Right lobe of liver (tissue), 6 donors: Measurements from ENCODE around the gene FNTB. TPM values are rescaled to one million over a fixed set of nuclear protein-coding genes. Genes with fewer than 3 reads are reported as not detected.

Source experiments
- ATAC-seq, 4 donors: fragments of 200-7000 bp; cut with Tn5 transposase; one replicate each; pipeline ENCODE4 v1.9.1; 2020; ENCODE audit warnings: mild to moderate bottlenecking in 4 of 4, moderate library complexity in 4 of 4
- DNase-seq, 3 donors: peaks; one replicate each; pipeline ENCODE4 v3.0.0-alpha.2; 2020
- H3K27ac ChIP-seq, 3 donors: fragments of 200-600 bp; one replicate each; pipeline ENCODE4 v1.8.0; 2022
- H3K27me3 ChIP-seq, 2 donors: fragments of 200-600 bp; one replicate each; pipeline ENCODE4 v1.8.0; 2022
- H3K36me3 ChIP-seq, 4 donors: fragments of 200-600 bp; sonication (generic) in 1 of 4; one replicate each; pipeline versions ENCODE4 v1.5.1 to v1.8.0; 2017 to 2022; ENCODE audit warnings: control low read depth in 1 of 4
- H3K4me1 ChIP-seq, 4 donors: fragments of 200-600 bp; sonication (generic) in 1 of 4; one replicate each; pipeline versions ENCODE4 v1.5.1 to v1.8.0; 2017 to 2022; ENCODE audit warnings: control low read depth in 1 of 4
- H3K4me3 ChIP-seq, 3 donors: fragments of 200-600 bp; one replicate each; pipeline ENCODE4 v1.8.0; 2022
- H3K9me3 ChIP-seq, 4 donors: fragments of 200-600 bp; sonication (generic) in 1 of 4; one replicate each; pipeline versions ENCODE4 v1.5.1 to v1.8.0; 2017 to 2022; ENCODE audit warnings: control low read depth in 1 of 4
- POLR2A ChIP-seq: fragments of 450-650 bp; IDR thresholded peaks from one replicate; pipeline ENCODE4 v1.6.1; 2017; ENCODE audit warnings: antibody characterized with exemption, mild to moderate bottlenecking
- WGBS: methylation state at CpG from one replicate; pipeline ENCODE4 v1.1.6; 2018; ENCODE audit warnings: low coverage, low lambda C conversion rate; ENCODE audit not compliant: insufficient coverage; ENCODE audit errors: missing lambda C conversion rate; 5-methylcytosine and 5-hydroxymethylcytosine counted together
- intact Hi-C, 2 donors: fragments of 100-400 bp; cut with DNase I; formaldehyde crosslinking; loops; one replicate each; pipeline versions ENCODE4 v1.11.2 to v1.14.1; 2022
- total RNA-seq, 6 experiments: library from RNA; depleted of rRNA in 2 of 6; stranded (reverse); fragments of >200 nt in 2 of 6; fragmentation: NEBNext Ultra II Directional in 3 of 6; extraction: Animal tissue kit (Norgen Biotek cat#: 25700) in 3 of 6; gene quantifications; one replicate each; pipeline versions ENCODE4 v1.1.0 to v1.2.4, GENCODE V29; 2016 to 2023
- TF ChIP-seq, protein P1 (sequence below), 4 donors: fragments of 200-600 bp in 3 of 4; fragments of 450-650 bp in 1 of 4; IDR thresholded peaks; one replicate each; pipeline versions ENCODE4 v1.5.1 to v1.8.0; 2016 to 2022; ENCODE audit warnings: antibody characterized with exemption in 4 of 4, mild to moderate bottlenecking in 2 of 4
- donor health status: DM: no; HTN: yes; CAD: no.
- donor health status: DM: no; HTN: no; CAD: no.
- donor health status: DM: no; HTN: no; CAD: no.
- donor health status: DM: no; HTN: yes; CAD: no.
- donor health status: DM: no; HTN: yes; CAD: no.

FNTB gene
- total RNA-seq, 6 experiments from 2014 or later, result 6.1 to 19.2 (median 9.0) TPM

- no peak for DNase-seq
- WGBS, result no CpG with 5 or more reads among the region's 3 CpGs
- intact Hi-C loops, result no loop called here
- Histone ChIP-seq H3K4me1 (no peaks in the 10 kb centered on the region), H3K27ac (no peak overlapping the region), H3K4me3 (no peak overlapping the region), H3K9me3 (no peaks in the 10 kb centered on the region), H3K27me3 (no peaks in the 10 kb centered on the region), H3K36me3 (peaks cover 0 to 15% (median 0%) of the 10 kb centered on the region in 4 donors)
- no peak for ATAC-seq
- no peak for TF ChIP-seq POLR2A
- TF ChIP-seq, protein P1, sequence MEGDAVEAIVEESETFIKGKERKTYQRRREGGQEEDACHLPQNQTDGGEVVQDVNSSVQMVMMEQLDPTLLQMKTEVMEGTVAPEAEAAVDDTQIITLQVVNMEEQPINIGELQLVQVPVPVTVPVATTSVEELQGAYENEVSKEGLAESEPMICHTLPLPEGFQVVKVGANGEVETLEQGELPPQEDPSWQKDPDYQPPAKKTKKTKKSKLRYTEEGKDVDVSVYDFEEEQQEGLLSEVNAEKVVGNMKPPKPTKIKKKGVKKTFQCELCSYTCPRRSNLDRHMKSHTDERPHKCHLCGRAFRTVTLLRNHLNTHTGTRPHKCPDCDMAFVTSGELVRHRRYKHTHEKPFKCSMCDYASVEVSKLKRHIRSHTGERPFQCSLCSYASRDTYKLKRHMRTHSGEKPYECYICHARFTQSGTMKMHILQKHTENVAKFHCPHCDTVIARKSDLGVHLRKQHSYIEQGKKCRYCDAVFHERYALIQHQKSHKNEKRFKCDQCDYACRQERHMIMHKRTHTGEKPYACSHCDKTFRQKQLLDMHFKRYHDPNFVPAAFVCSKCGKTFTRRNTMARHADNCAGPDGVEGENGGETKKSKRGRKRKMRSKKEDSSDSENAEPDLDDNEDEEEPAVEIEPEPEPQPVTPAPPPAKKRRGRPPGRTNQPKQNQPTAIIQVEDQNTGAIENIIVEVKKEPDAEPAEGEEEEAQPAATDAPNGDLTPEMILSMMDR (IDR thresholded peaks at IDR 0.05), result no peak
These were observed 55.6 kb downstream of the FNTB start for GRCh38 chr14:65042296-65042695.

- intact Hi-C loops, result no loop called here
- DNase-seq (no peak), ATAC-seq (peak; percentile 34 to 57 (median 40))
- no peak for TF ChIP-seq POLR2A
- TF ChIP-seq, protein P1 (IDR thresholded peaks at IDR 0.05), result no peak
- H3K36me3 ChIP-seq, result peaks cover 0 to 15% (median 0%) of the 10 kb centered on the region in 4 donors
- H3K4me3 ChIP-seq, result no peak overlapping the region
- no peaks in the 10 kb centered on the region for H3K27me3 ChIP-seq
- 61% methylated on average over 7 of the region's 8 CpGs for WGBS
- H3K9me3 ChIP-seq, result no peaks in the 10 kb centered on the region
- no peak overlapping the region for H3K27ac ChIP-seq
- H3K4me1 ChIP-seq, result no peaks in the 10 kb centered on the region
These were observed 56.2 kb downstream of the FNTB start for GRCh38 chr14:65042731-65043372.

DNA sequence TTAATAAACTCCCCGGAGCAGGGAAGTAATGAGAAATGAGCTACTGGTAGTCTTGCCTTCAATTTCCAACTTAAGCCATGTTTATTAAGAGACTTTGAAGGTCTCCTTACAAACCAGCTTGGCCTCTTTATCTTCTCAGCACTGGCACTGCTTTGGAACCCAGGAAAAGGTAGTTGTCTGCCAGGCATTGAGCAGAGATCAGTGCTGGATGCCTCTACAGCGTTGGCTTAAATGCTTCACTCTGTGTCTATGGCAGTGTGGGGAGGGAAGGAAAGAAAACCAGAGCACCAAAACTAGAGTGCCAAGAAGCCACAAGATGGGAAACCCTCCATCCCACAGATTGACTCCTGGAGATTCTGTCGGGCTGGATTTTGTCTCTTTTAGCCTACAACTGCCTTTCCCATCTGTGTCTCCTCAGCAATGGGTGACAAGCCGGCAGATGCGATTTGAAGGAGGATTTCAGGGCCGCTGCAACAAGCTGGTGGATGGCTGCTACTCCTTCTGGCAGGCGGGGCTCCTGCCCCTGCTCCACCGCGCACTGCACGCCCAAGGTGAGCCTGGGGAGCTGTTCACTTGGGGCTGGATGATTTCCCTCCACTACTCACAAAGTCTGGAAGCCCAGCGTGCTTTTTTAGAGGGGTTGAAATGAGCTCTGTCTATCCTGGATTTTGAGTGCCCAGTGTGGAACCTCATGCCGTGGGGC lies 57.3 kb downstream of the FNTB start:
- DNase-seq, result no peak
- Histone ChIP-seq H3K4me1 (no peaks in the 10 kb centered on the region), H3K4me3 (no peak overlapping the region), H3K27me3 (no peaks in the 10 kb centered on the region), H3K36me3 (peaks cover 0 to 15% (median 0%) of the 10 kb centered on the region in 4 donors), H3K27ac (no peak overlapping the region), H3K9me3 (no peaks in the 10 kb centered on the region)
- ATAC-seq, result no peak
- 69% methylated on average over 10 of the region's 12 CpGs for WGBS
- intact Hi-C loops, result no loop called here
- TF ChIP-seq, protein P1 (IDR thresholded peaks at IDR 0.05), result no peak
- TF ChIP-seq POLR2A, result no peak

- WGBS, result 76% methylated on average over 7 of the region's 9 CpGs
- Histone ChIP-seq H3K4me3 (no peak overlapping the region), H3K4me1 (no peaks in the 10 kb centered on the region), H3K27me3 (no peaks in the 10 kb centered on the region), H3K27ac (no peak overlapping the region), H3K9me3 (no peaks in the 10 kb centered on the region), H3K36me3 (peaks cover 0 to 15% (median 0%) of the 10 kb centered on the region in 4 donors)
- TF ChIP-seq, protein P1 (IDR thresholded peaks at IDR 0.05), result no peak
- TF ChIP-seq POLR2A, result no peak
- ATAC-seq, result peak; percentile 57 to 73 (median 64)
- intact Hi-C loops, result no loop called here
- DNase-seq, result peak in 1 of 3 donors; percentile 45
These were observed 57.9 kb downstream of the FNTB start for GRCh38 chr14:65044596-65044959.
